Neural cell (in vitro differentiated cells): ENCODE data around the gene FRMD4A.
"Not testable (repeated sequence)": the region's sequence is repeated elsewhere in the genome, so short reads cannot be mapped to it uniquely, and the experiment has no call there.

ENCODE experiments used
- CTCF ChIP-seq: fragments of 450-650 bp; IDR thresholded peaks from 2 replicates; pipeline ENCODE4 v1.5.1; 2014; ENCODE audit warnings: antibody characterized with exemption, mild to moderate bottlenecking, moderate library complexity; ENCODE audit not compliant: poor library complexity, severe bottlenecking
- POLR2AphosphoS5 ChIP-seq: IDR thresholded peaks from 2 replicates; pipeline ENCODE4 v1.6.1; 2012

GRCh38 chr10:14199098-14199497, 131.6 kb downstream of the FRMD4A start:
- TF ChIP-seq CTCF, POLR2AphosphoS5: not testable (repeated sequence)
